HG03521 (cell line): ENCODE data around the gene CD84.
"Not testable (repeated sequence)": the region's sequence is repeated elsewhere in the genome, so short reads cannot be mapped to it uniquely, and the experiment has no call there.

Experiments
- ATAC-seq: cut with Tn5 transposase; IDR thresholded peaks from one replicate; pipeline ENCODE4 v1.9.1; 2021; ENCODE audit warnings: mild to moderate bottlenecking, moderate library complexity; ENCODE audit not compliant: unreplicated experiment

The CD84 gene

GRCh38 chr1:160610569-160611242 lies 31.4 kb upstream of the CD84 start:
- ATAC-seq: no peak

- no peak for ATAC-seq
These were observed 29.6 kb upstream of the CD84 start for GRCh38 chr1:160608941-160609340.

GRCh38 chr1:160608514-160608913 lies 29.2 kb upstream of the CD84 start:
- no peak for ATAC-seq

- no peak for ATAC-seq
These were observed 28.8 kb upstream of the CD84 start for GRCh38 chr1:160608057-160608456.

- no peak for ATAC-seq
These were observed 28.4 kb upstream of the CD84 start for GRCh38 chr1:160607672-160608032.

GRCh38 chr1:160607011-160607671 lies 27.8 kb upstream of the CD84 start:
- ATAC-seq: peak; percentile 61

- peak; percentile 6 for ATAC-seq
These were observed 27.3 kb upstream of the CD84 start for GRCh38 chr1:160606611-160607010.

GRCh38 chr1:160605792-160606479 lies 26.6 kb upstream of the CD84 start:
- no peak for ATAC-seq

- no peak for ATAC-seq
These were observed 25.9 kb upstream of the CD84 start for GRCh38 chr1:160605205-160605604.

- ATAC-seq: no peak
These were observed 18.4 kb upstream of the CD84 start for GRCh38 chr1:160597705-160598104.

GRCh38 chr1:160597051-160597450 lies 17.8 kb upstream of the CD84 start:
- ATAC-seq: no peak

- ATAC-seq: no peak
These were observed 11.2 kb upstream of the CD84 start for GRCh38 chr1:160590488-160590887.

GRCh38 chr1:160588468-160588867 lies 9.2 kb upstream of the CD84 start:
- no peak for ATAC-seq

- ATAC-seq: no peak
These were observed 5.5 kb upstream of the CD84 start for GRCh38 chr1:160584784-160585183.

GRCh38 chr1:160582976-160583375 lies 3.7 kb upstream of the CD84 start:
- ATAC-seq: not testable (repeated sequence)

GRCh38 chr1:160581961-160582360 lies 2.7 kb upstream of the CD84 start:
- no peak for ATAC-seq

- ATAC-seq: no peak
These were observed 1.0 kb upstream of the CD84 start for GRCh38 chr1:160580221-160580812.

GRCh38 chr1:160578525-160579191 lies 638 bp downstream of the CD84 start:
- no peak for ATAC-seq

GRCh38 chr1:160578175-160578524 lies 1.1 kb downstream of the CD84 start:
- no peak for ATAC-seq

- no peak for ATAC-seq
These were observed 1.6 kb downstream of the CD84 start for GRCh38 chr1:160577671-160578070.

GRCh38 chr1:160576884-160577283 lies 2.4 kb downstream of the CD84 start:
- no peak for ATAC-seq
